COLO829 (cell line): ENCODE results near the gene NIPBL.
"Not testable (repeated sequence)": the region's sequence is repeated elsewhere in the genome, so short reads cannot be mapped to it uniquely, and the experiment has no call there.

ENCODE experiments used
- DNase-seq: peaks from one replicate; pipeline ENCODE4 v3.0.0; 2012; ENCODE audit warnings: low spot score

NIPBL gene

GRCh38 chr5:36876299-36876964 lies at the start of gene NIPBL:
NIPBL (plus strand) TSS chr5:36876769; CDS start chr5:36953697, 76,928 bp downstream.
- peak; percentile 61 for DNase-seq

GRCh38 chr5:36832274-36832673 lies 44.3 kb upstream of the NIPBL start:
- DNase-seq = no peak

- DNase-seq = no peak
Observed at GRCh38 chr5:36836831-36837230, 39.7 kb upstream of the NIPBL start.

GRCh38 chr5:36839489-36840476 lies 36.8 kb upstream of the NIPBL start:
- no peak for DNase-seq

- DNase-seq = no peak
Observed at GRCh38 chr5:36841677-36842076, 34.9 kb upstream of the NIPBL start.

- no peak for DNase-seq
Observed at GRCh38 chr5:36842087-36842486, 34.5 kb upstream of the NIPBL start.

- DNase-seq = no peak
Observed at GRCh38 chr5:36844305-36844704, 32.3 kb upstream of the NIPBL start.

GRCh38 chr5:36848545-36848944 lies 28.0 kb upstream of the NIPBL start:
- not testable (repeated sequence) for DNase-seq

GRCh38 chr5:36852903-36853302 lies 23.7 kb upstream of the NIPBL start:
- not testable (repeated sequence) for DNase-seq

GRCh38 chr5:36854402-36855140 lies 22.0 kb upstream of the NIPBL start:
- DNase-seq = no peak

- DNase-seq = no peak
Observed at GRCh38 chr5:36855141-36855495, 21.5 kb upstream of the NIPBL start.

GRCh38 chr5:36861871-36862270 lies 14.7 kb upstream of the NIPBL start:
- DNase-seq = no peak

GRCh38 chr5:36870399-36871040 lies 6.0 kb upstream of the NIPBL start:
- DNase-seq = peak; percentile 35

- no peak for DNase-seq
Observed at GRCh38 chr5:36874465-36874864, 2.1 kb upstream of the NIPBL start.

- DNase-seq = no peak
Observed at GRCh38 chr5:36875051-36875789, 1.3 kb upstream of the NIPBL start.

GRCh38 chr5:36875790-36876298 lies 725 bp upstream of the NIPBL start:
- no peak for DNase-seq

- no peak for DNase-seq
Observed at GRCh38 chr5:36876965-36877666, 547 bp downstream of the NIPBL start.

GRCh38 chr5:36877667-36878391 lies 1.3 kb downstream of the NIPBL start:
- no peak for DNase-seq

GRCh38 chr5:36878392-36879082 lies 2.0 kb downstream of the NIPBL start:
- DNase-seq = no peak
